MM.1S (cell line): ENCODE measurements around the gene PTPRG.

Experiments used
- DNase-seq: peaks from one replicate; pipeline ENCODE4 v3.0.0-alpha.2; 2015
- H2AFZ ChIP-seq: fragments of 300-600 bp; sonication (generic); 2 replicates; pipeline ENCODE4 v1.6.0; 2016; ENCODE audit warnings: antibody characterized with exemption, low read length
- H3F3A ChIP-seq: fragments of 300-600 bp; sonication (generic); 2 replicates; pipeline ENCODE4 v1.6.1; 2016; ENCODE audit warnings: mild to moderate bottlenecking, antibody characterized with exemption, low read length, moderate library complexity, mixed read lengths; ENCODE audit not compliant: insufficient read depth
- H3K27ac ChIP-seq: fragments of 300-600 bp; sonication (generic); 2 replicates; pipeline ENCODE4 v1.5.1; 2016; ENCODE audit warnings: mild to moderate bottlenecking, low read length
- H3K27me3 ChIP-seq: fragments of 300-600 bp; sonication (generic); replicated peaks from 2 replicates; pipeline ENCODE4 v1.6.0; 2016; ENCODE audit warnings: low read length; ENCODE audit not compliant: insufficient read depth
- H3K36me3 ChIP-seq: fragments of 300-600 bp; sonication (generic); replicated peaks from 2 replicates; pipeline ENCODE4 v1.6.1; 2016; ENCODE audit warnings: mild to moderate bottlenecking, low read length, mixed read lengths; ENCODE audit not compliant: insufficient read depth
- H3K4me1 ChIP-seq: fragments of 300-600 bp; sonication (generic); 2 replicates; pipeline ENCODE4 v1.6.1; 2016; ENCODE audit warnings: low read length, mixed read lengths
- H3K4me2 ChIP-seq: fragments of 300-600 bp; sonication (generic); 2 replicates; pipeline ENCODE4 v1.6.0; 2016; ENCODE audit warnings: low read depth, low read length
- H3K4me3 ChIP-seq: fragments of 300-600 bp; sonication (generic); 2 replicates; pipeline ENCODE4 v1.5.1; 2016; ENCODE audit warnings: low read length, mixed read lengths
- H3K79me2 ChIP-seq: fragments of 300-600 bp; sonication (generic); 2 replicates; pipeline ENCODE4 v1.6.1; 2016; ENCODE audit warnings: mixed run types, low read length, mixed read lengths
- H3K9ac ChIP-seq: fragments of 300-600 bp; sonication (generic); 2 replicates; pipeline ENCODE4 v1.6.1; 2016; ENCODE audit warnings: low read length, mixed read lengths
- H3K9me2 ChIP-seq: fragments of 300-600 bp; sonication (generic); replicated peaks from 2 replicates; pipeline ENCODE4 v1.6.1; 2016; ENCODE audit warnings: mild to moderate bottlenecking, low read length, mixed read lengths; ENCODE audit not compliant: insufficient read depth
- H3K9me3 ChIP-seq: fragments of 300-600 bp; sonication (generic); replicated peaks from 2 replicates; pipeline ENCODE4 v1.6.1; 2016; ENCODE audit warnings: mild to moderate bottlenecking, low read length, mixed read lengths; ENCODE audit not compliant: insufficient read depth
- H4K20me1 ChIP-seq: fragments of 300-600 bp; sonication (generic); 2 replicates; pipeline ENCODE4 v1.6.1; 2016; ENCODE audit warnings: mild to moderate bottlenecking, low read length, moderate library complexity, mixed read lengths; ENCODE audit not compliant: insufficient read depth
- CTCF ChIP-seq: fragments of 300-600 bp; sonication (generic); IDR thresholded peaks from 2 replicates; pipeline ENCODE4 v1.5.1; 2016; ENCODE audit warnings: antibody characterized with exemption, low read length, mixed read lengths
- EZH2 ChIP-seq: fragments of 300-600 bp; sonication (generic); optimal IDR thresholded peaks from 2 replicates; pipeline ENCODE3; 2017; ENCODE audit warnings: low read depth, mild to moderate bottlenecking, antibody characterized with exemption, low read length, mixed read lengths
- EZH2phosphoT487 ChIP-seq: fragments of 300-600 bp; sonication (generic); IDR thresholded peaks from 2 replicates; pipeline ENCODE4 v1.6.1; 2018; ENCODE audit warnings: antibody characterized with exemption, low read length

PTPRG gene

GRCh38 chr3:61780016-61780415 lies 218.6 kb downstream of the PTPRG start:
- H3K9me2 ChIP-seq = no peaks in the 10 kb centered on the region
- H3K4me3 ChIP-seq = no peak overlapping the region
- no peaks in the 10 kb centered on the region for H3K4me1 ChIP-seq
- H4K20me1 ChIP-seq = no peaks in the 10 kb centered on the region
- no peak overlapping the region for H2AFZ ChIP-seq
- no peak overlapping the region for H3K9ac ChIP-seq
- peaks cover 9% of the 10 kb centered on the region for H3K79me2 ChIP-seq
- no peak overlapping the region for H3K27ac ChIP-seq
- TF ChIP-seq EZH2phosphoT487 (no peak), CTCF (no peak), EZH2 (no peak)
- H3K27me3 ChIP-seq = no peaks in the 10 kb centered on the region
- no peak for DNase-seq
- H3F3A ChIP-seq = no peaks in the 10 kb centered on the region
- no peaks in the 10 kb centered on the region for H3K9me3 ChIP-seq
- H3K36me3 ChIP-seq = no peaks in the 10 kb centered on the region
- H3K4me2 ChIP-seq = no peak overlapping the region

GRCh38 chr3:61780455-61781228 lies 219.3 kb downstream of the PTPRG start:
- TF ChIP-seq EZH2 = no peak
- TF ChIP-seq CTCF = no peak
- TF ChIP-seq EZH2phosphoT487 = no peak
- no peak overlapping the region for H3K27ac ChIP-seq
- H3K36me3 ChIP-seq = no peaks in the 10 kb centered on the region
- no peak overlapping the region for H2AFZ ChIP-seq
- no peaks in the 10 kb centered on the region for H3K27me3 ChIP-seq
- DNase-seq = no peak
- H3K4me1 ChIP-seq = no peaks in the 10 kb centered on the region
- no peak overlapping the region for H3K9ac ChIP-seq
- H3K4me3 ChIP-seq = no peak overlapping the region
- H3K4me2 ChIP-seq = no peak overlapping the region
- H3K9me3 ChIP-seq = no peaks in the 10 kb centered on the region
- no peaks in the 10 kb centered on the region for H3K9me2 ChIP-seq
- H3F3A ChIP-seq = no peaks in the 10 kb centered on the region
- H4K20me1 ChIP-seq = no peaks in the 10 kb centered on the region
- peaks cover 9% of the 10 kb centered on the region for H3K79me2 ChIP-seq

GRCh38 chr3:61783993-61784718 lies 222.8 kb downstream of the PTPRG start:
- Histone ChIP-seq H3K27me3 (no peaks in the 10 kb centered on the region), H3K4me2 (no peak overlapping the region), H3K36me3 (no peaks in the 10 kb centered on the region), H3K9me3 (no peaks in the 10 kb centered on the region), H3K79me2 (peaks cover 9% of the 10 kb centered on the region), H3K4me1 (no peaks in the 10 kb centered on the region), H3K27ac (no peak overlapping the region), H4K20me1 (no peaks in the 10 kb centered on the region), H3F3A (no peaks in the 10 kb centered on the region), H2AFZ (no peak overlapping the region), H3K9ac (no peak overlapping the region), H3K9me2 (no peaks in the 10 kb centered on the region), H3K4me3 (no peak overlapping the region)
- no peak for TF ChIP-seq EZH2phosphoT487
- no peak for TF ChIP-seq EZH2
- no peak for TF ChIP-seq CTCF
- no peak for DNase-seq
